ENCODE results near the gene DMRTC2. TPM values are rescaled to one million over a fixed set of nuclear protein-coding genes. Genes with fewer than 3 reads are reported as not detected.

DMRTC2 gene
- total RNA-seq, 1 experiment from 2014 or later = not detected

DNA sequence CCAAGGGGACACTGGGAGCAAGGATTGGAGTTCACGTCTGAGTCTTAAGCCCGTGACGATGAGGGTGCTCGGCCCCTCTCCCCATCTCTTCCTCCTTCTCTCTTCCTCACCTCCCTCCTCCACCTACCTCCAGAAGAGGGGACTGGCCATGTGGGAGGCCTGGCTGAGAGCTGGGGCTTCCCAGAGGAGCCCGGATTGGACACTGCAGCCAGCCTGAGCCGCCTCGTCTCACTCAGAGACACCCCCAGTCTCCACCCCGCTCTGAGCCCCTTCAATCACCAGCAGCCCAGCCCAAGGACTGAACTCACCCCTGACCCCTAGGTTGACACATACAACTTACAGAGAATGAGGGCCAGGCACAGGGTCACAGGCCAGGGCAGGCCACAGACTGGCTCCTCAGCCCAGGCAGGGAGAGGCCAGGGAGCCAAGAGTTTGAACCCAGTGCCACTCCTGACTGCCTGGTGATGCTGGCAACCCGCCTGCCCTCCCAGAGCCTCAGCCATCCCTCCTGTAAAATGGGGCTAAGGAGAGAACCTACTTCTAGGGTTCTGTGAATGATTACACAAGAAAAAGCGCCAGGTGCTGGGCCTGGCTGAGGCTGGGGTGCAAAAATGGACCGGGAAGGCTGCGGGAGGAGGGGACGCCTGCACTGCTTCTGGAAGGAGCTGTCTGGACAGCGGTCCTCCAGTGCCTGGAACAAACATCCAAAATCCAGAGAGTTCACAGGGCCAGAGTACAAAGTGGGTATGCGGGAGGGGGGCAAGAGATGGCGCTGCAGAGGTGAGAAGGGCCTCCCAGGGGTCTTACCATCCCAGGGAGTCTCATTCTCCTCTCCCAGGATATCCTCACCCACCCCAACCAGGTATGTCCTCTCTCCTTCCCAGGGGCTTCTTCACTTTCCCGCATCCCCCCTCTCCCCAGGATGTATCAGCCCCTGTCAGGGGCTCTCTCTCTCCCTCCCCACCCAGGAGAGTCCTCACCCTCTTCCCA, 33.4 kb downstream of the DMRTC2 start:
- no peak overlapping the region for H3K4me3 ChIP-seq (ENCODE audit: low read length)
- no peak overlapping the region for H3K27ac ChIP-seq (ENCODE audit: low read length)
- 0 out of 2 replicates have a peak, but pooled peaks cover under 1% of the 10 kb centered on the region for H3K79me2 ChIP-seq (ENCODE audit: low read length)
- H3K36me3 ChIP-seq (ENCODE audit: low read depth, low read length) = no peaks in the 10 kb centered on the region
- CTCF ChIA-PET = no interaction called here
- no peaks in the 10 kb centered on the region for H3F3A ChIP-seq (ENCODE audit: low read length, unreplicated experiment)
- ATAC-seq (no peak), DNase-seq (no peak)
- H3K9me3 ChIP-seq (ENCODE audit: low read length) = no peaks in the 10 kb centered on the region
- no peaks in the 10 kb centered on the region for H3K9me2 ChIP-seq (replicated peaks; ENCODE audit: low read length)
- H4K20me1 ChIP-seq (ENCODE audit: low read length) = no peaks in the 10 kb centered on the region
- H3K27me3 ChIP-seq (ENCODE audit: low read length) = no peaks in the 10 kb centered on the region
- POLR2A ChIA-PET (ENCODE audit: unreplicated experiment) = no interaction called here
- H3K4me2 ChIP-seq (ENCODE audit: low read length) = no peak overlapping the region
- no peak for TF ChIP-seq EZH2 (IDR thresholded peaks at IDR 0.05; ENCODE audit: low read length, unreplicated experiment)
- TF ChIP-seq, protein P1, sequence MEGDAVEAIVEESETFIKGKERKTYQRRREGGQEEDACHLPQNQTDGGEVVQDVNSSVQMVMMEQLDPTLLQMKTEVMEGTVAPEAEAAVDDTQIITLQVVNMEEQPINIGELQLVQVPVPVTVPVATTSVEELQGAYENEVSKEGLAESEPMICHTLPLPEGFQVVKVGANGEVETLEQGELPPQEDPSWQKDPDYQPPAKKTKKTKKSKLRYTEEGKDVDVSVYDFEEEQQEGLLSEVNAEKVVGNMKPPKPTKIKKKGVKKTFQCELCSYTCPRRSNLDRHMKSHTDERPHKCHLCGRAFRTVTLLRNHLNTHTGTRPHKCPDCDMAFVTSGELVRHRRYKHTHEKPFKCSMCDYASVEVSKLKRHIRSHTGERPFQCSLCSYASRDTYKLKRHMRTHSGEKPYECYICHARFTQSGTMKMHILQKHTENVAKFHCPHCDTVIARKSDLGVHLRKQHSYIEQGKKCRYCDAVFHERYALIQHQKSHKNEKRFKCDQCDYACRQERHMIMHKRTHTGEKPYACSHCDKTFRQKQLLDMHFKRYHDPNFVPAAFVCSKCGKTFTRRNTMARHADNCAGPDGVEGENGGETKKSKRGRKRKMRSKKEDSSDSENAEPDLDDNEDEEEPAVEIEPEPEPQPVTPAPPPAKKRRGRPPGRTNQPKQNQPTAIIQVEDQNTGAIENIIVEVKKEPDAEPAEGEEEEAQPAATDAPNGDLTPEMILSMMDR (conservative IDR thresholded peaks at IDR 0.05; ENCODE audit: low read depth, low read length) = no peak
- no peak for TF ChIP-seq EZH2phosphoT487 (IDR thresholded peaks at IDR 0.05; ENCODE audit: borderline replicate concordance, low read length)
- no peak overlapping the region for H2AFZ ChIP-seq (ENCODE audit: low read length)
- peaks cover 8% of the 10 kb centered on the region; the same call in 1 of the 2 replicates for H3K4me1 ChIP-seq (ENCODE audit: insufficient read depth, low read length)
- no TSS peak for BruUV-seq (replicated peaks)
- H3K9ac ChIP-seq (ENCODE audit: low read length) = no peak overlapping the region
- intact Hi-C loops (cut with micrococcal nuclease) = no loop called here

DNA sequence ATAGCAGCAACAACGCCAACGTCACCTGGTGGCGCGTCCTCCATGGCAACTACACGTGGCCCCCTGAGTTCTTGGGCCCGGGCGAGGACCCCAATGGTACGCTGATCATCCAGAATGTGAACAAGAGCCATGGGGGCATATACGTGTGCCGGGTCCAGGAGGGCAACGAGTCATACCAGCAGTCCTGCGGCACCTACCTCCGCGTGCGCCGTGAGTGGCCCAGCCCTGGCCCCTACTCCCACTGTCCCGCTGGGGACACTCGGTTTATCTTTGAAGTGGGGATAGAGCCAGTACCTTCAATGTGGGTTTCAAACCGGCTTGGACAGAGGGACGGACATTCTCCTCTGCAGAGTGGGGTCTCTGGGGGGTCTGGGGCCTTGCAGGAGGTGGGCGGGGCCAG, 34.2 kb downstream of the DMRTC2 start:
- CTCF ChIA-PET = no interaction called here

More for the DNA sequence above, 34.2 kb downstream of the DMRTC2 start:
- POLR2A ChIA-PET (ENCODE audit: unreplicated experiment) = no interaction called here
- intact Hi-C loops (cut with micrococcal nuclease) = no loop called here
- Histone ChIP-seq H4K20me1 (ENCODE audit: low read length) (no peaks in the 10 kb centered on the region), H3K9me3 (ENCODE audit: low read length) (no peaks in the 10 kb centered on the region), H3K4me2 (ENCODE audit: low read length) (no peak overlapping the region), H3K79me2 (ENCODE audit: low read length) (peaks cover 7% of the 10 kb centered on the region), H2AFZ (ENCODE audit: low read length) (no peak overlapping the region), H3K27me3 (ENCODE audit: low read length) (no peaks in the 10 kb centered on the region), H3K9me2 (replicated peaks; ENCODE audit: low read length) (no peaks in the 10 kb centered on the region), H3K4me1 (ENCODE audit: insufficient read depth, low read length) (peaks cover 8% of the 10 kb centered on the region; the same call in 1 of the 2 replicates), H3K27ac (ENCODE audit: low read length) (no peak overlapping the region), H3K9ac (ENCODE audit: low read length) (no peak overlapping the region), H3K4me3 (ENCODE audit: low read length) (no peak overlapping the region), H3F3A (ENCODE audit: low read length, unreplicated experiment) (no peaks in the 10 kb centered on the region), H3K36me3 (ENCODE audit: low read depth, low read length) (no peaks in the 10 kb centered on the region)
- DNase-seq = no peak
- TF ChIP-seq EZH2phosphoT487 (IDR thresholded peaks at IDR 0.05; ENCODE audit: borderline replicate concordance, low read length) (no peak), EZH2 (IDR thresholded peaks at IDR 0.05; ENCODE audit: low read length, unreplicated experiment) (no peak)
- TF ChIP-seq, protein P1 (conservative IDR thresholded peaks at IDR 0.05; ENCODE audit: low read depth, low read length) = no peak
- no TSS peak for BruUV-seq (replicated peaks)
- no peak for ATAC-seq
